ENCODE results near the gene IKZF2. TPM values are rescaled to one million over a fixed set of nuclear protein-coding genes. Genes with fewer than 3 reads are reported as not detected.

IKZF2 gene
- total RNA-seq, 1 donor from 2014 or later = 21.9 TPM

- H3K9me3 Mint-ChIP-seq (ENCODE audit: low read depth) = no peaks in the 10 kb centered on the region
- no peaks in the 10 kb centered on the region for H3K27me3 Mint-ChIP-seq
- H3K4me1 Mint-ChIP-seq (ENCODE audit: low read depth) = peaks cover 43% of the 10 kb centered on the region
- H3K27ac Mint-ChIP-seq = peak overlapping the region; percentile 97
- TF ChIP-seq CTCF (IDR thresholded peaks at IDR 0.05; ENCODE audit: unreplicated experiment) = no peak
- DNase-seq (ENCODE audit: low spot score, unreplicated experiment) = no peak
- H3K36me3 Mint-ChIP-seq (ENCODE audit: insufficient read depth) = no peaks in the 10 kb centered on the region
- peak overlapping the region; percentile 95 for H3K4me3 Mint-ChIP-seq (ENCODE audit: low read depth)
These were observed 2.7 kb downstream of the IKZF2 start for GRCh38 chr2:213148572-213149261.

- Mint-ChIP-seq H3K27ac (no peak overlapping the region), H3K4me1 (ENCODE audit: low read depth) (peaks cover 38% of the 10 kb centered on the region), H3K27me3 (no peaks in the 10 kb centered on the region), H3K9me3 (ENCODE audit: low read depth) (no peaks in the 10 kb centered on the region), H3K4me3 (ENCODE audit: low read depth) (no peak overlapping the region), H3K36me3 (ENCODE audit: insufficient read depth) (no peaks in the 10 kb centered on the region)
- no peak for DNase-seq (ENCODE audit: low spot score, unreplicated experiment)
- no peak for TF ChIP-seq CTCF (IDR thresholded peaks at IDR 0.05; ENCODE audit: unreplicated experiment)
These were observed 3.9 kb downstream of the IKZF2 start for GRCh38 chr2:213147538-213147937.

- Mint-ChIP-seq H3K4me3 (ENCODE audit: low read depth) (no peak overlapping the region), H3K36me3 (ENCODE audit: insufficient read depth) (no peaks in the 10 kb centered on the region), H3K9me3 (ENCODE audit: low read depth) (no peaks in the 10 kb centered on the region), H3K4me1 (ENCODE audit: low read depth) (peaks cover 33% of the 10 kb centered on the region), H3K27me3 (no peaks in the 10 kb centered on the region), H3K27ac (no peak overlapping the region)
- no peak for DNase-seq (ENCODE audit: low spot score, unreplicated experiment)
- no peak for TF ChIP-seq CTCF (IDR thresholded peaks at IDR 0.05; ENCODE audit: unreplicated experiment)
These were observed 5.6 kb downstream of the IKZF2 start for GRCh38 chr2:213145715-213146242.

GRCh38 chr2:213137064-213137463 is 14.3 kb downstream of the IKZF2 start:
- DNase-seq (ENCODE audit: low spot score, unreplicated experiment) = no peak
- no peaks in the 10 kb centered on the region for H3K9me3 Mint-ChIP-seq (ENCODE audit: low read depth)
- peaks cover 4% of the 10 kb centered on the region for H3K36me3 Mint-ChIP-seq (ENCODE audit: insufficient read depth)
- no peak for TF ChIP-seq CTCF (IDR thresholded peaks at IDR 0.05; ENCODE audit: unreplicated experiment)
- no peak overlapping the region for H3K27ac Mint-ChIP-seq
- no peak overlapping the region for H3K4me3 Mint-ChIP-seq (ENCODE audit: low read depth)
- no peaks in the 10 kb centered on the region for H3K4me1 Mint-ChIP-seq (ENCODE audit: low read depth)
- no peaks in the 10 kb centered on the region for H3K27me3 Mint-ChIP-seq

- peaks cover 23% of the 10 kb centered on the region for H3K4me1 Mint-ChIP-seq (ENCODE audit: low read depth)
- no peak overlapping the region for H3K4me3 Mint-ChIP-seq (ENCODE audit: low read depth)
- H3K9me3 Mint-ChIP-seq (ENCODE audit: low read depth) = no peaks in the 10 kb centered on the region
- no peaks in the 10 kb centered on the region for H3K27me3 Mint-ChIP-seq
- no peak for TF ChIP-seq CTCF (IDR thresholded peaks at IDR 0.05; ENCODE audit: unreplicated experiment)
- H3K27ac Mint-ChIP-seq = no peak overlapping the region
- peaks cover 1% of the 10 kb centered on the region for H3K36me3 Mint-ChIP-seq (ENCODE audit: insufficient read depth)
- DNase-seq (ENCODE audit: low spot score, unreplicated experiment) = no peak
These were observed 22.1 kb downstream of the IKZF2 start for GRCh38 chr2:213129311-213129710.
